Esophagus mucosa (tissue), 1 donor: ENCODE data around the gene HS3ST6. TPM values are rescaled to one million over a fixed set of nuclear protein-coding genes. Genes with fewer than 3 reads are reported as not detected.
"Not testable (repeated sequence)": the region's sequence is repeated elsewhere in the genome, so short reads cannot be mapped to it uniquely, and the experiment has no call there.

Source experiments
- ATAC-seq: fragments of 200-7000 bp; cut with Tn5 transposase; one replicate; pipeline ENCODE4 v1.9.1; 2020
- total RNA-seq: library from RNA; stranded (reverse); gene quantifications from one replicate; pipeline ENCODE4 v1.2.4, GENCODE V29; 2023
- donor health status: DM: yes; HTN: yes; CAD: no.

The HS3ST6 gene
- total RNA-seq, 1 donor from 2014 or later = 1.4 TPM

- ATAC-seq = no peak
These were observed 28.5 kb upstream of the HS3ST6 start for GRCh38 chr16:1946495-1947368.

- no peak for ATAC-seq
These were observed 27.6 kb upstream of the HS3ST6 start for GRCh38 chr16:1945559-1946391.

GRCh38 chr16:1944612-1945199 lies 26.5 kb upstream of the HS3ST6 start:
- no peak for ATAC-seq

GRCh38 chr16:1942810-1943726 lies 24.9 kb upstream of the HS3ST6 start, which contains the start of gene MSRB1:
MSRB1 (minus strand) TSS chr16:1943199; CDS start chr16:1943156, 43 bp downstream.
- peak; percentile 90 for ATAC-seq

- ATAC-seq = peak; percentile 47
These were observed 24.0 kb upstream of the HS3ST6 start for GRCh38 chr16:1942047-1942809.

GRCh38 chr16:1941162-1942046 lies 23.2 kb upstream of the HS3ST6 start:
- no peak for ATAC-seq

- ATAC-seq = no peak
These were observed 22.3 kb upstream of the HS3ST6 start for GRCh38 chr16:1940273-1941161.

GRCh38 chr16:1939833-1940232 lies 21.6 kb upstream of the HS3ST6 start:
- ATAC-seq = not testable (repeated sequence)

- no peak for ATAC-seq
These were observed 20.7 kb upstream of the HS3ST6 start for GRCh38 chr16:1938910-1939309.

- ATAC-seq = peak; percentile 34
These were observed 20.1 kb upstream of the HS3ST6 start for GRCh38 chr16:1938316-1938715.

- no peak for ATAC-seq
These were observed 18.8 kb upstream of the HS3ST6 start for GRCh38 chr16:1936945-1937479.

GRCh38 chr16:1933097-1933661 lies 15.0 kb upstream of the HS3ST6 start:
- no peak for ATAC-seq

GRCh38 chr16:1932050-1933028 lies 14.1 kb upstream of the HS3ST6 start:
- ATAC-seq = peak; percentile 11

GRCh38 chr16:1930338-1930720 lies 12.1 kb upstream of the HS3ST6 start:
- no peak for ATAC-seq

- peak; percentile 94 for ATAC-seq
These were observed 11.5 kb upstream of the HS3ST6 start for GRCh38 chr16:1929578-1930337.

- ATAC-seq = peak; percentile 12
These were observed 10.9 kb upstream of the HS3ST6 start for GRCh38 chr16:1929105-1929504.
